Superior temporal gyrus (tissue), 1 donor: Measurements from ENCODE around the gene RGMB.

Experiments used
- DNase-seq: peaks from one replicate; pipeline ENCODE4 v3.0.0-alpha.2; 2016; ENCODE audit errors: extremely low spot score

Gene RGMB

DNA sequence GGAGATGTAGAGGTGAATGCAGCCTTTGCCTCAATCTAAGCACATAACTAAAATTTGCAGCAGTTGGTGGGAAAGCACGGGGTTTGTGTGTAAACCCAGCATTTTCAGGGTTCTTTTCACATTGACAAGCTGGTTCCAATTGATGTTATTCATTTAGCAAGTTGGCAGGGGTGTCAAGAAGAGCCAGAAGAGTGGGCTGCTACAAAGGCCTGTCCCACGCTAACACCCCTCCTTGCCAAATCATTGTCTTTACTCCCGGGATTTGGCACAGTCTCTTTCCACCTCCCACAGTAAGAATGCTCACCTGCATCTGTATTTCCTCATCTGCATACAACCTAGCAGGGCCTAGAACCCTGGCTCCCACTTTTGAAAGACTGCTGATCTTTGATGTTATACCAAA lies 11.8 kb downstream of the RGMB start:
- DNase-seq = no peak

DNA sequence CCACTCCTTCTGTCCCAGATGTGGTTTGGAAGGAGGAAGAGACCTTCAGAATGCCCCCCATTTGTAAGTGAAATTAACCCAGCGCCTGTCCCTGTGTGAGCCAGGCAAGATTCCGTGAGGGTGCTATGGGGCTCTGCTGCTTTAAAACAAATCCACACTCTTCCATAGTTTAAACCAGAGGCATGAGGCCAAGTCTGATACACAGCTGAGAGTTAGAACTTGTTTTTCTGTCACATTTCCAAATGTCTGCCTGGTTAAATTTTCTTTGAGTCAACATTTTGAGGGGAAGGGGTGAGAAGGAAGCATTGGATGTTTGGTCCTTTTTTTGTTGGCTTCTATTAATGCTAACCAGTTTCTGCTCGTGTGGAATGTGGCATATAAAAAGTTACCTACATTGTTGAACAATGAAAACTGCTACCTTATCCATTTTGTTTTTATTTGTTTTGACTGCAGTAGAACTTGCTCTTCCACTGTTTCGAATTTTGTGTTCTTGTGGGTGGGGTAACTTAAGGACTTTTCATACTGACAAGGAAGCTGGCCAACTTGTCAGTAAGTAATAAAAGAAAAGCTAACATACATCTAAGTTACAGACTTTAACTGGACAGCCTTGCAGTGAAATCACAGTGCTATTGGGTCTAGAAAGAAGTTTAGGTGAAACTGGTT lies 12.9 kb downstream of the RGMB start:
- no peak for DNase-seq

DNA sequence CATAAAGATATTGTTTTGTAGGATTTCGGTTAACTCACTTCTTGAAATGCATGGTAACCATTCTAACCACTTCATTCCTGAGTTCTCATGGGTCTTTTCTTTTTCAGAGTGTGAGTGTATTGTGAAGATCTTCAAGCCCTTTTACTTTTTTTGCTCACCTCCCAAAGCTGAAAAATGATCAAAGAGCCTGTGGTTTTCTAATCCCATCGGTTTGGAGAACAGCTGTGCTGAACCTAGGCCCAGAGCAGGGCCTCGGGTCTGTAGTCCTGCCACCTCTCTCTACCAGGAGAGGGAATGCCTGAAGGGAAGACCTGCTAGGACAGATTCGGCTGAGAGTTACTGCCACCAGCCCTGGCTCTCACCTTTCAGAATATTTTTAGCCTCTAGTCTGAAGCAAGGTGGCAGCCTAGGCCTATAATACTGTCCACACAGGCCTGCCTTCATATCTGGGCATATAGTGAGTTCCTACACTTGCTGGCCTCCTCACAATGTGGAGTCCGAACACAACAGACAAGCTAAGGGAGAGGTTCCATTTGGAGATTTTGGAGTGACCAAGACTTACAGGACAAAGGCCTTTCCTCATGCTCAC lies 13.8 kb downstream of the RGMB start:
- no peak for DNase-seq

DNA sequence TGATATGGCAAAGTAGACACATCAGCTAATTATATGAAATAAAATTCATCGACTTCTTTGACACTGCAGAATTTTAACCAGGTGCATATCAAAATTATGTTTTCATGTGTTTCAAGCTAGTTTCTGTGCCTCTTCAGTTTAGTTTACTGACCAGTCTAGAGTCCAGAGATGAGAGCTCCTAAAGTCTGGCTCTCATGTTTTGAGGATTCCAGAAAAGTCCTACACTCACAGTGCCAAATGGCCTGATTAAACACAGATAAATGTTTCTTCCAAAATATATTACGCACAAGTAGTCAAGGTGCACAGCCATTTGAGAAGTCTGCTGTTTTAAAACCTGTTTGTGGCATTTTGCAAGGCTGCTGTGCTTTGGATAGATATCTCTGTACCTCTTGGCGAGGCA lies 15.6 kb downstream of the RGMB start:
- no peak for DNase-seq

DNA sequence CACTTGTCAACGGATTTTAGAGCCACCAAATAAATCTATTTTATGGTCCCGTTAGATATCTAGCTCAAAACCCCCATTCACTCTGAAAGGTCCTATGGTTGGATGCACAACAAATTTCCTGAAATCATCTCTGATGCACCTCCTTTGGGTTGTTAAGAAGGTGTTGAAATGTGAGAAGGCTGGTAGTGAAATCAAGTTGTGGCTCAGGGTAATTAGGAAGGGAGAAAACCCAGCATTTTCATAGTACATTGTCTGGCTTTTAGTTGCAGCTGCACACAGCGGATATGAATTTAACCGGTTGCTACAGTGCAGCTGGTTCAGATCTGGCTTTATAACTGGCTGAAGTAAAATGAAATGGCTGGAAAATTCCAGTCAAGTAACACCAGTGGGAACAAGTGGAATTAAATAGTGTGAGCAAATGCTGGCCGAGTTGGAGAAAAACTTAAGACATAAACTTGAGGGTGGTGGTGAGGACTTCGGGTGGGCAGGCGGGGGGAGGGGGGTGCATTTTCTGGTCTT lies 17.6 kb downstream of the RGMB start:
- no peak for DNase-seq

DNA sequence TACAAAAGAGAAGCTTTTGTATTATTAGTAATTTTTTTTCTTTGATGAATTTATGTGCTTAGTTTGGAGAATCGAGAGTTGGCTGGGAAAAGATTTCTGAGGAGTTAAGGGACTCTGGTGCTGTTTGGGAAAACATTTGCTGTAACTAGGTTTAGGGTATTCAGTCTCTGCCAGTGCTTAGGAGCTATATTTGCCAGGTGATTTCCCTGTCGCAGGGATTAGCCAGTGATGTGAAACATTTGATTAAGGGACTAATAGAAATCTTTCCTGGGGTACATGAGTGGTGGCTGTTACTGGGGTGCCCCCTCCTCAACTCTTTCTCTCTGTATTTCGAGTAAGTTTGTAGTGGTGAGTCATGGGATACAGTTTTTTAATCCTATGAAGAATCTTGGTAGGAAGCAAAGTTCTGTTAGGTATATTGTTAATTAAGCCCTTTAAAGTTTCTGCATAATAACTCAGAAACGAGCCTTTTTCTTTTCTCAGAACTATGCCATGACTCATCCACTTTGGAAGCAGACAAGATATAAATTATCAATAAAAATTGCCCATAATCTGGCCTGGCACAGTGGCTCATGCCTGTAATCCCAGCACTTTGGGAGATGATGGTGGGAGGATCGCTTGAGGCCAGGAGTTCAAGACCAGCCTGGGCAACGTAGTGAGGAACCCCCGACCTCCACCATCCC lies 18.6 kb downstream of the RGMB start:
- DNase-seq = no peak

DNA sequence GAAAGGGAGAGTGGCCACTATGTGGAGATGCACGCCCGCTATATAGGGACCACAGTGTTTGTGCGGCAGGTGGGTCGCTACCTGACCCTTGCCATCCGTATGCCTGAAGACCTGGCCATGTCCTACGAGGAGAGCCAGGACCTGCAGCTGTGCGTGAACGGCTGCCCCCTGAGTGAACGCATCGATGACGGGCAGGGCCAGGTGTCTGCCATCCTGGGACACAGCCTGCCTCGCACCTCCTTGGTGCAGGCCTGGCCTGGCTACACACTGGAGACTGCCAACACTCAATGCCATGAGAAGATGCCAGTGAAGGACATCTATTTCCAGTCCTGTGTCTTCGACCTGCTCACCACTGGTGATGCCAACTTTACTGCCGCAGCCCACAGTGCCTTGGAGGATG lies 19.8 kb downstream of the RGMB start:
- DNase-seq = no peak

DNA sequence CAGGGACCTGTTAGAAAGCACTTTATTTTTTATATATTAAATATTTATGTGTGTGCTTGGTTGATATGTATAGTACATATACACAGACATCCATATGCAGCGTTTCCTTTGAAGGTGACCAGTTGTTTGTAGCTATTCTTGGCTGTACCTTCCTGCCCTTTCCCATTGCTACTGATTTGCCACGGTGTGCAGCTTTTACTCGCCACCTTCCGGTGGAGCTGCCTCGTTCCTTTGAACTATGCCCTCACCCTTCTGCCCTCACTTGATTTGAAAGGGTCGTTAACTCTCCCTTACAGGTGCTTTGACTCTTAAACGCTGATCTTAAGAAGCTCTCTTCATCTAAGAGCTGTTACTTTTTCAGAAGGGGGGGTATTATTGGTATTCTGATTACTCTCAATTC lies 20.5 kb downstream of the RGMB start:
- DNase-seq = no peak

DNA sequence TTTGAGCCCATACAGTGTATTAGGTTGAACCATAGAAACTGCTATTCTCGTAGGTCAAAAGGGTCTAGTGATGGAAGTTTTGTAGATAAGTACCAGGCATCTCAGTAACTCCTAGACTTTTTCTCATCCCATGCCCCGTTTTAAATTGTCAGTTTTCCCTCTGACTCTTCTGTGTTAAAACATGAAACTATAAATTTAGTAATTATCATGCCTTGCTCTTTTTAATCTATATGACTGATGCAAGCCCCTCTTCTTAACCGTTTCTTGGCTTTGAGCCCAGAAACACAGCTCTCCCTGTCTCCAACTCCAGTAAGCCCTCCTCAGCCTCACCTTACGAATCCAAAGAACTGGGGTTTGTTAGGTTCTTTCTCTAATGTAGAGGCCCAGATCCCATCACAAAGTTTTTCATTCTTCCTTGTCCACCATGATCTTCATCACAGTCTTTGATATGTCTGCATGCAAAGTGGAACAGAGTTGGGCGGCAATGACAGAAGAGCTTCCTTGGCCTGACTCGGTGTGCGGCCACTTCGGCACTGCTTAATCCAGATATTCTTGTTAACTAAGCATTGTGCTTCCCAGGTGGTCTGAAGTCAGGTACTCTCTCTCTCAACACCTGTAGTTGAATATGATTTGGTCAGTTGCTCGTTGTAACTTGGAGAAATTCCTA lies 21.1 kb downstream of the RGMB start:
- DNase-seq = no peak

DNA sequence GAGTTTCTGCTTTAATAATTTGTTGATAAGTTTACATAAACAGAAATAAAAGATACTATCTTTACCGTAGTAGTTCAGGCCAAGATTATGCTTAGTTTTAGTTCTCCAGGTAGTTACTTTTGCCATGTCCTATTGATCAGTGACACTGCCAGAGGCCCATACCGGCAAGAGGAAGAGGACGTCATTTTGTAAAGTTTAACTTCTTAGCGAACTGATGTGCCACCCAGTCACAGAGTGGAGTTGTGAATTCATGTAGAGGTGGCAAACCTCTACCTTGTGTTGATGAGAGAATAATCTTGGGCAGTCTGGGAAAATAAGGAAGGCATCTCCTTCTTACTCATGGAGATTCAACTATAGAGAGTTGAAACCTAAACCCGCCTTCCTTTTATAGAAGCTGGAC lies 21.8 kb downstream of the RGMB start:
- DNase-seq = no peak

DNA sequence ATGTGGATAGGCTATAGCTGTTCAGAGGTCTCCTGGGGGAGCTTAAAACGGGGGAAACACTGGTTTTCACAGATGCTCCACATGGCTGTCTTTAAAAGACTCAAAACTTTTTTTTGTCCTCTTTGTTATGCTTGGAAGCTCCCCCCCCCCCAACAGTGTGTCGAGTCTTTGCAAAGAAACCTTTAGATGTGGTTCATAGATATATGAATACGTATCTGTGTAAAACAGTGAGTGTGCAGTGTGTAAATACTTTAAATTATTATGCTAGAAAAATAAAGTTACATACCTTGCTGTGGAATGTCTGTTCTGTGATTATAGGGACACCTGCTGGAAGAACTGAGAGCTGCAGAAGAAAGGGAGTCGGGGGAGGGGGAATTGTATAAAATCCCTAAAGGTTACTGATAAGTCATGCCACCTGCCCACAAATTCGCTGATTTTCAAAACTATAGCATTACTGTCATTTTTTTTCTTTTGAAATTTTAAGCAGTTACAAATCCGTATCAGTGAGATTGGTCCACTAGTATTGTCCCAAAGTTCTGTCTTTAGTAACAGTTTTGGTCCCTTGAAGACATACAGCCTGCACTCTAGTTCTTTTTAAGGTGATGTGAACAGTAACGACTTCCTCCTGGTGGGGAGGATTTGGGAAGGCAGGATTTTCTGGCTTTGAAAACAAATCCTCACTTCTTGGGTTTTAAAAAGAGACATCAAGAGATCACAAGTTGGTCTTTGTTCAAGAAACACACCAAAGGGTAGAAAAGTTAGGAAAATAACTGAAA lies 22.9 kb downstream of the RGMB start:
- DNase-seq = peak; percentile 69

DNA sequence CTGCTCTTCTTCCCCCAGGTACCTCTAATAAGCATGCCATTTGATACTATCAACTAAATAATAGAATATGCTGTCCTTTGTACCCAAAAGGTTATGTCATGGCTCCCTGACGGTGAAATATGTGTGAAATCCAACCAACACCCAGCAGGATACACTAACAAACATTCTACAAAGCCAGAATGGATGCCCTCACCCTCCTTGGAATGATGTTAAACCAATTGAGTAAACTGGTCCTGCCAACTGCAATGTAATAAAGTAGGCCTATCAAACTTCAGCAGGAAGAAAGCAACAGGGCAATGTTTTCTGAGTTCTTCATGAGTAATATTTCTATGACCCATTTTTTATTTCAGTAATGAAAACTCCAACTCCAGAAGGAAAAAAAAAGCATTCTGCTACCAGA lies 24.9 kb downstream of the RGMB start:
- no peak for DNase-seq

DNA sequence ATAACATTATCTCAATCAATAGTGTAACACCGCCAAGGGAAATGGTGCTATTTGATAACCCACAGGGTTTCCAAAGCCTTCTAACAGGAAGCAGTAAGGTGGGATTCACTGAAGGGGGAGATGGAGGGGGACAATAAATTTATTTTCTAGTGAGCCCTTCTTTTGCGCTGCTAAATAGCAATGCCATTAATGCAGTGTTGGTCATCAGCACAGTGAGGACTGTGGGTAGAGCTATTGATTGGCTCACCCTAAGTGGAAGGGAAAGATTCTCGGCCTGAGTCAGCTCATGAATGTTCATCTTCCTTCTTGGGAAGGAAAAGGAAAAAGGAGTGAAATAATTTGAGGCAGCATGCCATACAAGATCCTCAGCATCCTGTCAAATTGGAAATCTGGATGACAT lies 25.4 kb downstream of the RGMB start:
- DNase-seq = no peak

DNA sequence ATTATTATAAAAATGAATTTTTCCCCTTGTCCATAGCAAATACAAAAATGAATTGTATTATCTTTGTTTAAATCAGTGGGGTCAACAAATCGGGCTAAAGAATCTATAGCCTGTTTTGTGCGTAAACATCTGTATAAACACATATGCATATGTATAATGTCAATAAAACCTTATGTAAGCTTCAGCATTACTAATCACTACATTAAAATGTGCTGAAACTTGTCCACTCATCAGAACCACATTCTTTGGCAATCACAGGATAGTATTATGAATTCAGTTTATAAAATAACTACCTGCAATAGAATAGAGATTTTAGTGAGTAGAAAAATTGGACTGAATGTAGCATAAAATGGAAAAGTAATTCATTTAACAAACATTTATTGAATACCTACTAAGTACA lies 30.6 kb downstream of the RGMB start:
- DNase-seq = no peak

DNA sequence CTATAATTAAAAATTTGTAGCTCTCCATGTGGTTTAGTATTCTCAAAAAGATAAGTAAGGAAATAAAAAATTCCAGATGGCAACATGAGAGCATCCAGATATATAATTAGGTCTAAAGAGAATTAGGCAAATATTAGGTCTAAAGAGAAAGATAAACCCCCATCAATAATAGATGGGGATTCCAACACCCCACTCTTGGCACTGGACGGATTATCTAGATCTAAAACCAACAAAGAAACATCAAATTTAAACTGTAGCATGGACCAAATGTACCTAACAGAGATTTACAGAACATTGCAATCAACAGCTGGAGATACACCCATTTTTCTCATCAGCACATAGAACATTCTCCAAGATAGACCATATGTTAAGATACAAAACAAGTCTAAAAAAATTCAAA lies 31.6 kb downstream of the RGMB start:
- no peak for DNase-seq

DNA sequence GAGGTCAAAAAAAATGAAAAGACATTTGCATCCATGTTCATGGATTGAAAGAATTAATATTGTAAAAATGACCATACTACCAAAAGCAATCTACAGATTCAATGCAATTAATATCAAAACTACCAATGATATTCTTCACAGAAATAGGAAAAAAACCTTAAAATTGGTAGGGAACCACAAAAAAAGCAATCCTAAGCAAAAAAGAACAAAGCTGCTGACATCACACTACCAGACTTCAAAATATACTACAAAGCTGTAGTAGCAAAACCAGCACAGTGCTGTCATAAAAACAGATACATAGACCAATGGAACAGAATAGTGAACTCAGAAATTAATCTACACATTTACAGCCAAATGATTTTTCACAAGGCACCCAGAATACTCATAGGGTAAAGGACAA lies 34.3 kb downstream of the RGMB start:
- no peak for DNase-seq

DNA sequence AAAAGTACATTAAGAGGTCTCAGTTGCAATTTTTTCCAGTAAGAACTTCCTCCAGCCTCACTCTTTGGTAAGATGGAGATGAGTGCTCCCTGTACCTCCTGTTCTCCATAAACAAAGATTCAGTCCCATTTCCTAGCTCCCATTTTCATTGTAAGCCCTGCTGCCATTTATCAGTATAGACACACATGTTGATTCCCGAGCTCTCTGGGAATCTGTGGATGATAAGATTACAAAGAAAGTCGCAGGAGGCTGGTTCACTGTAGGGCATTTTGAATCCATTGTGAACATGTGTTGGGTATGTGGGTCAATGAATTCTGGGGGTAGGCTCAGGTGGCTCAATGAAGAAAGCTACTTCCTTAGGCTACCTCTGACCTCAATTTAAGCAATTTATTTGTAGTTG lies 36.7 kb downstream of the RGMB start:
- no peak for DNase-seq

DNA sequence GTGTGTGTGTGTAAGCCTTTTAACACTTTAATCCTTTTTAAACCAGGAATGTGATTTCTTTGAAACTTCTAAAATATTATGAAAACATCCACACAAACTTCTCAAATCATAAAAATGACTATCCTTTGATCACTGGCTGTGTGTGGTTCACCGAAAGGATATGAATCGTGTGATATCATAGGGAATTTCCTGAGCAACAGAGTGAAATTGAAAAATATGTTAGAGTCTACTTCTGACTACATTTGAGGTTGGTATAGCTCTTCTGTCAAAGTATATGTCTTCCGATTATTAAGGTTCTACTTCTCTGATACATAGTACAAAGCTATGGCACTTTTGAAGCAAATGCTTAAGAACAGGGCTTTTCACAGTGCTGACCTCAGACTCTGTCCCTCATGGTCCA lies 40.3 kb downstream of the RGMB start:
- no peak for DNase-seq

DNA sequence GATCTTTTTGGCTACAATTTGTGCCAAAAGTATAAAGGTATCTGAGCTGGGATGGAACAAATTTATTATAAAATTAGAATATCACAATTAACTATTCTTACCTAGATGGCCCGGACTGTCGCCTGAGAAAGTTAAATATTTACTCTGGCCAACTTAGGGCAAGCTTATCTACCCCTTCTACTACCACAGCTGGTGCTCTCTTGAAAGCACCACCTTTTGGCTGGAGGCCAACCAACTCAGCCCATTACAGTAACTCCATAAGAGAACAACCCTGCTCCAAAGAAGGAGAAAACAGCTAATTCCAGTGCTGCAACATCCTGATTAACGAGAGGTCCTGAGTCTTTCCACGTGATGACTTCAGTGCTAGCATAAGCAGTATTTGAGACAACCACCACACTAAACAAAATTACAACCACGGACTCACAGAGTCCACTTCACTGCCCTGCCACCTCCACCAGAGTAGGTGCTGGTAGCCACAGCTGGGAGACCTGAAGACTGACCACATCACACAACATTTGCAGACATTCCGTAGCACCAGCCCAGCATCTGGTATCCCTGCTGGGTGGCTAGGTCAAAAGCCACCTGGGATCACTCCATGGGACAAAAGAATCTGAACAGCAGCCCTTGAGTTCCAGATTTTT lies 43.2 kb downstream of the RGMB start:
- DNase-seq = no peak

DNA sequence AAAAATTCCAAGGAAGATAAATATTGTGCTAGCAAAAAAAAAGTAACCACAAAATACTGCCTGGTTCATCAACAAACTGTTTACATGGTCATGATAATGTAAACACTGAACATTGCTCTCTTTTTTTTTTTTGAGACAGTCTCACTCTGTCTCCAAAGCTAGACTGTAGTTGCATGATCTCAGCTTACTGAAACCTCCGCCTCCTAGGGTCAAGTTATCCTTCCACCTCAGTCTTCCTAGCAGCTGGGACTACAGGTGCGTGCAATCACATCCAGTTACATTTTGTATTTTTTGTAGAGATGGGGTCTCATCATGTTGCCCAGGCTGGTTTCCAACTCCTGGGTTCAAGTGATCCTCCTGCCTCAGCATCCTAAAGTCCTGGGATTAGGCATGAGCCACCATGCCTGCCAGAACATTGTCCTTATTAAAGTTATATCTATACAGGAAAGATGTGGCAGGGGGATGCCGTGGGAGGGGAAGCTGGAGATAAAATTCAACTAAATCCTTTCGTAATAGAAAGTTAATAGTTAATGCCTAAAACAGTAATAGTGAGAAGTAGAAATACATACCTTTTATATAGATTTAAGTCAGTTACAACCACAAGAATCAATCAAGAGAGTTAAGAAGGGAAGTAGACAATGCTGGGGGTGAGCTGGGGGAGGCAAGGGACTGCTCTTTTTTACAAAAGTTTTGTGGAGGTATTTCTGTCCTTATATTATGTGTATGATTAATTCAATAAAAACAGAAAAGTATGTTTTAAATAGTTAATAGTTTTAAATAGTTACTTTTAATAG lies 52.3 kb downstream of the RGMB start:
- DNase-seq = no peak

DNA sequence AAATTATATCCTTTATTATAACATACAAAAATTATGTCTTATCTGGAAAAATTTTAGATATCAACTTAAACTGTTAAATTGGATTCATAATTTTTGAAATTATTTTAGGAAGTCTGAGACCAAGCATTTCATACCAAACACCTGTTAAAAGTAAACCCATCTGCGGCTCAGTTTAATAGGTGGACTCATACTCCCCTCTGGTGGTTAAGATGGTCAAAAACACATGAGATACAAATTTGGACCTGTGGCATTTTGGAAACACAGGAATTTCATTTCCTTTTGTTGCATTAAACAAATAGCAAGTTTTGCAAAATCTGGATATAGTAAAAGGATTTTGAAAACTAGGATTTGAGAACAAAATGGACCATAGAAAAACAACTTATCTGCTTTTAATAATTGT lies 53.7 kb downstream of the RGMB start:
- DNase-seq = peak; percentile 23
